Measurements from ENCODE around the gene LMAN2L.

Gene LMAN2L

DNA sequence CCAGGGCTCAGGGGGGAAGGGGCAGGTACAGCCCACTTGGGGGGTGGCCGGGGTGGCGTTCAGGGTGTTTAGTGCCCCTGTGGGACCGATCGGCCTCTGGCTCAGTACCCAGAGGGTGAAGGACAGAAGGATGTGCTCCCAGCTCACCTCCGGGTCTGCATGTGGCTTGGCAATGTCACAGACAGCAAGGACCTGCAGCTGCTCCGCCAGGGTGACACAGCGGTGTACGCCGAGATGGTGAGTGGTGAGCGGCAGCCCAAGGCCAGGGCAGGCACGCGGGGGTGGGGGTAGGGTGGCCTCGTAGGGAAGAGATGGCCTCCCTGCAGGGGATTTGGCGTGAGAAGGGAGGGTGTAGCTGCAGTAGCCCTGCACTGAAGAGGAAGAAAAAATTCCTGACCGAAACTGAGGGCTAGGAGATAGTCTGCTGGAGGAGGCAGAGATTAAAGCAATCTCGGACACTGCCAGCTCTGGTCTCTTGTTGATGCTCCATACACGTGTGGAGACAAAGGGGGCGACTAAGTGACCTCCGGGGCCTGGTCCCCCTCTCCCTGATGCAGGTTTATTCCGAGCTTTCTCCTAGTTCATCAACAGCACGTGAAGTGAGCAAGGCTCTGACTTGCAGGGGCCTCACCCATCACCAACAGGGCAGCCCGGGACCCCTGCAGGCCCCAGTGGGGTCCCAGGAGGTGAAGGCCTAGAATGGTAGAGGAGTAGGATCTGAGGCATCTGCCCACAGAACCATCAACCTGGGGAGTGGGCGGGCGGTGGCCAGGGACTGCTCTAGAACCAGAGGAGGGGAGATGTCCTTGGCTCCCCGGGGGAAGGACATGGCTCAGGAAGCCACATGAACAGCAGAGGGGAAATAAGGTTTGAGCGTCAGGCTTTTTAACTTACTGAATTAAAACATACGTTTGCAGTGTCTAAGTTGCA lies 51.9 kb downstream of the LMAN2L start:
- ChIA-PET POLR2A (no interaction called here), CTCF (no interaction called here)
- H3K4me3 ChIP-seq (ENCODE audit: low read depth, low read length) = no peak overlapping the region
- no peak for DNase-seq (ENCODE audit: low read depth, low spot score)
- no peak for TF ChIP-seq CTCF (IDR thresholded peaks at IDR 0.05; ENCODE audit: insufficient read depth, low read length, missing control alignments)

- CTCF ChIA-PET = no interaction called here
- no peak for DNase-seq (ENCODE audit: low read depth, low spot score)
These were observed 52.6 kb downstream of the LMAN2L start for GRCh38 chr2:96687266-96687665.

GRCh38 chr2:96685577-96686459 lies 54.0 kb downstream of the LMAN2L start:
- DNase-seq (ENCODE audit: low read depth, low spot score) = no peak
- POLR2A ChIA-PET = no interaction called here
- CTCF ChIA-PET = no interaction called here
- H3K4me3 ChIP-seq (ENCODE audit: low read depth, low read length) = no peak overlapping the region
- TF ChIP-seq CTCF (IDR thresholded peaks at IDR 0.05; ENCODE audit: insufficient read depth, low read length, missing control alignments) = no peak

More at GRCh38 chr2:96687266-96687665, 52.6 kb downstream of the LMAN2L start:
- TF ChIP-seq CTCF (IDR thresholded peaks at IDR 0.05; ENCODE audit: insufficient read depth, low read length, missing control alignments) = no peak
- H3K4me3 ChIP-seq (ENCODE audit: low read depth, low read length) = no peak overlapping the region
- POLR2A ChIA-PET = no interaction called here

- CTCF ChIA-PET = no interaction called here
- POLR2A ChIA-PET = no interaction called here
These were observed 54.8 kb downstream of the LMAN2L start for GRCh38 chr2:96684883-96685576.

GRCh38 chr2:96683972-96684820 lies 55.7 kb downstream of the LMAN2L start:
- CTCF ChIA-PET = no interaction called here
- H3K4me3 ChIP-seq (ENCODE audit: low read depth, low read length) = no peak overlapping the region
- no peak for TF ChIP-seq CTCF (IDR thresholded peaks at IDR 0.05; ENCODE audit: insufficient read depth, low read length, missing control alignments)
- POLR2A ChIA-PET = no interaction called here
- no peak for DNase-seq (ENCODE audit: low read depth, low spot score)

More at GRCh38 chr2:96684883-96685576, 54.8 kb downstream of the LMAN2L start:
- H3K4me3 ChIP-seq (ENCODE audit: low read depth, low read length) = no peak overlapping the region
- TF ChIP-seq CTCF (IDR thresholded peaks at IDR 0.05; ENCODE audit: insufficient read depth, low read length, missing control alignments) = no peak
- no peak for DNase-seq (ENCODE audit: low read depth, low spot score)
